ENCODE measurements around the gene TRIO.

DNA sequence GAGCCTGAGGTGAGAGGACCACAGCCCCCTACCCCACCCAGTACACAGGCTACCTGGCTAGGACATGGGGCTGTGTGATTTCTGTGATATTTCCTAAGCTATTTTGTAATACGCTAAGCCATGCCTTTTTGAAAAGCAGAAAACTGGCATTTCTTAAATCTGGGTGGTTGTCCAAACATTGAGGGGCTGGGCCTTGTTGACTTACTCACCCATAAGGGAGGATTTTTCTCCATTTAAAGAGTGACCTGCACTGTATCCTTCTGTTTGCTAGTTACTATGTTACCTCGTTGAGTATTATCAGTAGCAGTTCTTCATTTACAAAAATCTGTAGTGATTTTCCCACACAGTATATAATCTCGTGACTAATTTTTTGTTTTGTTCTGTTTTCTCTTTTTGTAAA, 321.0 kb downstream of the TRIO start:
- no peak for TF ChIP-seq POLR2AphosphoS5 (IDR thresholded peaks at IDR 0.05; ENCODE audit: borderline replicate concordance, low read depth, low read length)
- TF ChIP-seq EZH2 (IDR thresholded peaks at IDR 0.05) = no peak
- no peak for TF ChIP-seq FOXP2 (optimal IDR thresholded peaks at IDR 0.05; ENCODE audit: control extremely low read depth, extremely low read length, insufficient read depth)
